GM13977 (cell line): ENCODE data around the gene UNC13C.

Experiments used
- DNase-seq: peaks from one replicate; pipeline ENCODE4 v3.0.0; 2012; ENCODE audit warnings: low spot score
- in situ Hi-C: fragments of 300-500 bp; cut with MboI; formaldehyde crosslinking; loops from one replicate; pipeline ENCODE4 v1.12.0; 2022; ENCODE audit warnings: low sequenced_read_pairs, low pct_unique_long_range_greater_than_20kb, mixed read lengths, inconsistent platforms; ENCODE audit not compliant: unreplicated experiment
- TF ChIP-seq, protein P1 (sequence below): IDR thresholded peaks from 2 replicates; pipeline ENCODE4 v1.5.1; 2012; ENCODE audit warnings: mild to moderate bottlenecking, control low read depth; ENCODE audit not compliant: insufficient read depth; ENCODE audit errors: extremely low read depth, missing control alignments

The UNC13C gene

DNA sequence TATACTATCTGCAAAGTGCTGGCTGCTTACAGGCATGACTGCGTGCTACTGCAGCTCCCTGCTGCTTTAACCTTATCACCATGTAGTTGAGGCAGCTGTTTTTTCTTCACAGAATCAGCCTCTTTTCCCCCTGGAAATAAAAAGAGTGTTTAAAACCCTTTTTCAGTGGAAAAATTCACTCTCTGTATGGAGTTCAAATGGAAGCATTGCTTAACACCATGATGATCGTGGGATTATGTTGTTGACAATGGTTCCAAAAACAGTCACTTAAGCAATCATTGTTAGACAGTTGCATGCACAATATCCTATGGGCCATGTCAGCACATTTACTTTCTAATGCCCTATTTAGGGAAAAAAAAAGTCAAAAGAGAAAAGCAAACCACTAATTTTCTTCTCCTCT lies 536.4 kb downstream of the UNC13C start:
- TF ChIP-seq, protein P1, sequence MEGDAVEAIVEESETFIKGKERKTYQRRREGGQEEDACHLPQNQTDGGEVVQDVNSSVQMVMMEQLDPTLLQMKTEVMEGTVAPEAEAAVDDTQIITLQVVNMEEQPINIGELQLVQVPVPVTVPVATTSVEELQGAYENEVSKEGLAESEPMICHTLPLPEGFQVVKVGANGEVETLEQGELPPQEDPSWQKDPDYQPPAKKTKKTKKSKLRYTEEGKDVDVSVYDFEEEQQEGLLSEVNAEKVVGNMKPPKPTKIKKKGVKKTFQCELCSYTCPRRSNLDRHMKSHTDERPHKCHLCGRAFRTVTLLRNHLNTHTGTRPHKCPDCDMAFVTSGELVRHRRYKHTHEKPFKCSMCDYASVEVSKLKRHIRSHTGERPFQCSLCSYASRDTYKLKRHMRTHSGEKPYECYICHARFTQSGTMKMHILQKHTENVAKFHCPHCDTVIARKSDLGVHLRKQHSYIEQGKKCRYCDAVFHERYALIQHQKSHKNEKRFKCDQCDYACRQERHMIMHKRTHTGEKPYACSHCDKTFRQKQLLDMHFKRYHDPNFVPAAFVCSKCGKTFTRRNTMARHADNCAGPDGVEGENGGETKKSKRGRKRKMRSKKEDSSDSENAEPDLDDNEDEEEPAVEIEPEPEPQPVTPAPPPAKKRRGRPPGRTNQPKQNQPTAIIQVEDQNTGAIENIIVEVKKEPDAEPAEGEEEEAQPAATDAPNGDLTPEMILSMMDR = no peak
- DNase-seq = no peak
- in situ Hi-C loops = no loop called here

- in situ Hi-C loops = no loop called here
- DNase-seq = no peak
- TF ChIP-seq, protein P1 = no peak
These were observed 537.7 kb downstream of the UNC13C start for GRCh38 chr15:54515664-54516582.

GRCh38 chr15:54517366-54517765 lies 539.1 kb downstream of the UNC13C start:
- no peak for DNase-seq
- TF ChIP-seq, protein P1 = no peak
- in situ Hi-C loops = no loop called here

GRCh38 chr15:54518156-54518882 lies 540.1 kb downstream of the UNC13C start:
- no peak for DNase-seq
- in situ Hi-C loops = no loop called here
- TF ChIP-seq, protein P1 = no peak

DNA sequence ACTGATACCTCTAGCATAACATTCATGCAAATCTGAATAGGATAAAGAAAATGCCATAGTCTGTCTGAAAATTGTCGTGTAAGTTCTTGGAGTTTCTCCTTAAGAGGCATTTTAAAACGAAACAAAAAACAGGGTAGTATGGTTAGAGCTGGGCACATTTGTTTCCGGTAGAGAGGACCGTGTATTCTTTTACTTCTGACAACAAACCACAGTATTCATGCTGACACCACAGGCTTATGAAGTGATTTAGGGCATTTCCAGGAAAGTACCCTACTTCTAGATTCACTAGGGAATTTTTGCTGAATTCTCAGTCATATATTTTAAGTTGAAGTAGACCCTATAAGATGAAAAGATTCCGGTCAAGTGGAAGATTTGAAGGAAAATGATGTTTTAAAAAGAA lies 541.3 kb downstream of the UNC13C start:
- in situ Hi-C loops = no loop called here
- no peak for DNase-seq
- TF ChIP-seq, protein P1 = no peak

DNA sequence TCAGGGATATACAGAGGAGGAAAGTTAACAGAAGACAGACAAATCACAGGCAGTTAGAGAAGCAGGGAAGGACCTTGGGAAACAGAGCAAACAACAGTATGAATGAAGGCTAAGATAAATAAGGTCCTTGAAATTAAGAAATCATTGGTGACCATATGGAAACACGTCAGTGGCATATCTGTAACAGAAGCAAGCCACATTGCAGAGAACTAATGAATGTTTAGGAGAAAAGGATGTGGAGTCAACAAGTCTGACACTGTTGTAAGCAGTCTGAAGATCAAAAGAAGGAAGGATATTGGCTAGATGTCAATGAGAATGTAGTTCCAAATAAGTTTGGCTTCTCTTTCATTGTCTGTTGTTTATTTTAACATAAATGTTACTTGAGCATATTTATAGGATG lies 542.4 kb downstream of the UNC13C start:
- TF ChIP-seq, protein P1 = no peak

More for the DNA sequence above, 542.4 kb downstream of the UNC13C start:
- no peak for DNase-seq
- in situ Hi-C loops = no loop called here
